ENCODE results near the gene CHRNB4.
"Not testable (repeated sequence)": the region's sequence is repeated elsewhere in the genome, so short reads cannot be mapped to it uniquely, and the experiment has no call there.

DNA sequence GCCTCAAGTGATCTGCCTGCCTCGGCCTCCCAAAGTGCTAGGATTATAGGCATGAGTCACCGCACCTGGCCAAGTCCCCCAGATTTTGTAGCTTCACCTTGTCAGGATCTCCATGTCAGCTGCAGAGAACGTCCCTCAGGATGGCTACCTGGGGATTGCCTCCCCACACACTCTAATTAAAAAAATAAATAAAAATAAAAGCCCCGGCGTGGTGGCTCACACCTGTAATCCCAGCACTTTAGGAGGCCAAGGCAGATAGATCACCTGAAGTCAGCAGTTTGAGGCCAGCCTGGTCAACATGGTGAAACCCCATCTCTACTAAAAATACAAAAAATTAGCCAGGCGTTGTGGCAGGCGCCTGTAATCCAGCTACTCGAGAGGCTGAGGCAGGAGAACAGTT lies 42.6 kb upstream of the CHRNB4 start:
- TF ChIP-seq, protein P1, sequence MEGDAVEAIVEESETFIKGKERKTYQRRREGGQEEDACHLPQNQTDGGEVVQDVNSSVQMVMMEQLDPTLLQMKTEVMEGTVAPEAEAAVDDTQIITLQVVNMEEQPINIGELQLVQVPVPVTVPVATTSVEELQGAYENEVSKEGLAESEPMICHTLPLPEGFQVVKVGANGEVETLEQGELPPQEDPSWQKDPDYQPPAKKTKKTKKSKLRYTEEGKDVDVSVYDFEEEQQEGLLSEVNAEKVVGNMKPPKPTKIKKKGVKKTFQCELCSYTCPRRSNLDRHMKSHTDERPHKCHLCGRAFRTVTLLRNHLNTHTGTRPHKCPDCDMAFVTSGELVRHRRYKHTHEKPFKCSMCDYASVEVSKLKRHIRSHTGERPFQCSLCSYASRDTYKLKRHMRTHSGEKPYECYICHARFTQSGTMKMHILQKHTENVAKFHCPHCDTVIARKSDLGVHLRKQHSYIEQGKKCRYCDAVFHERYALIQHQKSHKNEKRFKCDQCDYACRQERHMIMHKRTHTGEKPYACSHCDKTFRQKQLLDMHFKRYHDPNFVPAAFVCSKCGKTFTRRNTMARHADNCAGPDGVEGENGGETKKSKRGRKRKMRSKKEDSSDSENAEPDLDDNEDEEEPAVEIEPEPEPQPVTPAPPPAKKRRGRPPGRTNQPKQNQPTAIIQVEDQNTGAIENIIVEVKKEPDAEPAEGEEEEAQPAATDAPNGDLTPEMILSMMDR (IDR thresholded peaks at IDR 0.05; ENCODE audit: insufficient read depth, low read length), result not testable (repeated sequence)
- not testable (repeated sequence) for TF ChIP-seq SPI1 (IDR thresholded peaks at IDR 0.05; ENCODE audit: borderline replicate concordance, low read depth); GABPA (IDR thresholded peaks at IDR 0.05; ENCODE audit: low read depth)
- TF ChIP-seq, protein P2, sequence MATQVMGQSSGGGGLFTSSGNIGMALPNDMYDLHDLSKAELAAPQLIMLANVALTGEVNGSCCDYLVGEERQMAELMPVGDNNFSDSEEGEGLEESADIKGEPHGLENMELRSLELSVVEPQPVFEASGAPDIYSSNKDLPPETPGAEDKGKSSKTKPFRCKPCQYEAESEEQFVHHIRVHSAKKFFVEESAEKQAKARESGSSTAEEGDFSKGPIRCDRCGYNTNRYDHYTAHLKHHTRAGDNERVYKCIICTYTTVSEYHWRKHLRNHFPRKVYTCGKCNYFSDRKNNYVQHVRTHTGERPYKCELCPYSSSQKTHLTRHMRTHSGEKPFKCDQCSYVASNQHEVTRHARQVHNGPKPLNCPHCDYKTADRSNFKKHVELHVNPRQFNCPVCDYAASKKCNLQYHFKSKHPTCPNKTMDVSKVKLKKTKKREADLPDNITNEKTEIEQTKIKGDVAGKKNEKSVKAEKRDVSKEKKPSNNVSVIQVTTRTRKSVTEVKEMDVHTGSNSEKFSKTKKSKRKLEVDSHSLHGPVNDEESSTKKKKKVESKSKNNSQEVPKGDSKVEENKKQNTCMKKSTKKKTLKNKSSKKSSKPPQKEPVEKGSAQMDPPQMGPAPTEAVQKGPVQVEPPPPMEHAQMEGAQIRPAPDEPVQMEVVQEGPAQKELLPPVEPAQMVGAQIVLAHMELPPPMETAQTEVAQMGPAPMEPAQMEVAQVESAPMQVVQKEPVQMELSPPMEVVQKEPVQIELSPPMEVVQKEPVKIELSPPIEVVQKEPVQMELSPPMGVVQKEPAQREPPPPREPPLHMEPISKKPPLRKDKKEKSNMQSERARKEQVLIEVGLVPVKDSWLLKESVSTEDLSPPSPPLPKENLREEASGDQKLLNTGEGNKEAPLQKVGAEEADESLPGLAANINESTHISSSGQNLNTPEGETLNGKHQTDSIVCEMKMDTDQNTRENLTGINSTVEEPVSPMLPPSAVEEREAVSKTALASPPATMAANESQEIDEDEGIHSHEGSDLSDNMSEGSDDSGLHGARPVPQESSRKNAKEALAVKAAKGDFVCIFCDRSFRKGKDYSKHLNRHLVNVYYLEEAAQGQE (IDR thresholded peaks at IDR 0.05; ENCODE audit: insufficient replicate concordance, low read depth), result not testable (repeated sequence)
